ENCODE results near the gene GRAMD2B. TPM values are rescaled to one million over a fixed set of nuclear protein-coding genes. Genes with fewer than 3 reads are reported as not detected.

GRAMD2B gene
- total RNA-seq, 1 donor from 2014 or later, result 11.0 TPM

DNA sequence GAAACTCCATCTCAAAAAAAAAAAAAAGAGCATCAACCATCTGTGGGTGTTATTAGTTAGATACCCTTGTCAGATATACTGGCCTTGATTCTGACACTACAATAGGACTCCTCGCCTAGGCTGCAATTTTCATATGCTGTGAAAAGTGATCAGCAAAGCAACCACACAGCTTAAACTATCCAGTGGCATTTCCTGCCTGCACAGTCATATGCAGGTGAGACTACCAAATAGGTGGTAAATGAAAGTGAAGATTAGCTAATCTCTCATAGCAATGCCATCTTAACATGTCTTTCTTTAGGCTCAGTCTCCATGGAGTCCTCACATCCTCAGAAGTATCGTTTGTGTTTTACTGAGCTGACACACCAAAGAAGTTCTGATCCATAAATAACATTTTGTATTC is 40.8 kb downstream of the GRAMD2B start:
- no peak overlapping the region for H3K4me3 Mint-ChIP-seq
- Histone ChIP-seq H3K36me3 (no peaks in the 10 kb centered on the region), H3F3A (ENCODE audit: low read depth) (no peaks in the 10 kb centered on the region), H3K4me1 (peaks cover 14% of the 10 kb centered on the region), H3K4me3 (no peak overlapping the region), H3K9ac (no peak overlapping the region), H4K20me1 (ENCODE audit: low read depth) (no peaks in the 10 kb centered on the region), H3K27me3 (no peaks in the 10 kb centered on the region), H3K27ac (no peak overlapping the region), H3K9me3 (ENCODE audit: low read depth) (no peaks in the 10 kb centered on the region), H3K79me2 (ENCODE audit: low read depth) (no peaks in the 10 kb centered on the region), H2AFZ (replicated peaks) (no peak overlapping the region), H3K4me2 (no peak overlapping the region)
- peaks cover 9% of the 10 kb centered on the region for H3K4me1 Mint-ChIP-seq
- TF ChIP-seq, protein P1, sequence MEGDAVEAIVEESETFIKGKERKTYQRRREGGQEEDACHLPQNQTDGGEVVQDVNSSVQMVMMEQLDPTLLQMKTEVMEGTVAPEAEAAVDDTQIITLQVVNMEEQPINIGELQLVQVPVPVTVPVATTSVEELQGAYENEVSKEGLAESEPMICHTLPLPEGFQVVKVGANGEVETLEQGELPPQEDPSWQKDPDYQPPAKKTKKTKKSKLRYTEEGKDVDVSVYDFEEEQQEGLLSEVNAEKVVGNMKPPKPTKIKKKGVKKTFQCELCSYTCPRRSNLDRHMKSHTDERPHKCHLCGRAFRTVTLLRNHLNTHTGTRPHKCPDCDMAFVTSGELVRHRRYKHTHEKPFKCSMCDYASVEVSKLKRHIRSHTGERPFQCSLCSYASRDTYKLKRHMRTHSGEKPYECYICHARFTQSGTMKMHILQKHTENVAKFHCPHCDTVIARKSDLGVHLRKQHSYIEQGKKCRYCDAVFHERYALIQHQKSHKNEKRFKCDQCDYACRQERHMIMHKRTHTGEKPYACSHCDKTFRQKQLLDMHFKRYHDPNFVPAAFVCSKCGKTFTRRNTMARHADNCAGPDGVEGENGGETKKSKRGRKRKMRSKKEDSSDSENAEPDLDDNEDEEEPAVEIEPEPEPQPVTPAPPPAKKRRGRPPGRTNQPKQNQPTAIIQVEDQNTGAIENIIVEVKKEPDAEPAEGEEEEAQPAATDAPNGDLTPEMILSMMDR (IDR thresholded peaks at IDR 0.05), result no peak
- TF ChIP-seq EZH2 (IDR thresholded peaks at IDR 0.05), result no peak
- no peak for TF ChIP-seq EZH2phosphoT487 (IDR thresholded peaks at IDR 0.05)
- H3K27ac Mint-ChIP-seq, result no peak overlapping the region
- H3K36me3 Mint-ChIP-seq, result peaks cover 8% of the 10 kb centered on the region
- no peak for DNase-seq (ENCODE audit: low spot score)
- H3K9me3 Mint-ChIP-seq, result no peaks in the 10 kb centered on the region
- H3K27me3 Mint-ChIP-seq (ENCODE audit: insufficient read depth, low read depth), result peaks cover 2% of the 10 kb centered on the region

DNA sequence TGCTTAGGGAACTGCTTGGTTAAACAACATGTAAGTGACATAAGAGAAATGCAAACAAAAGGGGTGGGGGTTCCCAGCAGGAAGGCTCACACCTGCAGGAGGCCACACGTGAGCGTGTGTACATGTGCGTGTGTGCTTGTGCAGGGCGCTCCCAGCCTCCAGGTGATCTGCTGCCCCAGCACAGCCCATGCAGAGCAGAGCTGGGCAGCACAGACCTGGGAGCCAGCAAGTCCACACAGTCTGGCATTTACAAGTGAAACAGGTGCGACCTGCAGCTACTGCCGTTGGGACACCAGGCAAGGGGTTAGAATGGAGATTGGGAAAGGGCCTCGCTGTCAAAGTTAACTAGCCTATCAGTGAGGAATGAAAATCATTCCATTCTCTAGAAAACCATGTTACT is 41.8 kb downstream of the GRAMD2B start:
- H3K4me1 Mint-ChIP-seq, result peaks cover 9% of the 10 kb centered on the region
- H3K36me3 ChIP-seq, result no peaks in the 10 kb centered on the region
- H3K27ac Mint-ChIP-seq, result no peak overlapping the region

DNA sequence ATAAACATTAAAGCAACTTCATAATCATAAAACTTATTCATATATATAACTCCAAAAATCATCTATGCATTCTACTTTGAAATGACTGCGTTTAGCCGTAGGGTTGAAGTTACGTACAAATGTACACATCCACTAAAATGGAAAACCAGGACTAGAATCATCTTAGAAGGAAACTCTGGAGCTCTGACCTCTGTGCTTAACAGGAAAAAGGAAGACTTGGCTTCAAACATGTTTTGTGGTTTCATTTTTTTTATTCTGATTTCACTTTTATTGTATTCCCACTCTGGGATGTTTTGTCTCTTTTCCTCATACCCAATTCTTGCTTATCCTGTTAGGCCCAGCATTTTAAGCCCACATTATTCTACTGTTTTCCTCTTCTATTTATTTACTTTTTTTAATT is 44.9 kb downstream of the GRAMD2B start:
- Mint-ChIP-seq H3K27ac (no peak overlapping the region), H3K4me3 (no peak overlapping the region), H3K9me3 (no peaks in the 10 kb centered on the region), H3K36me3 (peaks cover 8% of the 10 kb centered on the region), H3K4me1 (peaks cover 11% of the 10 kb centered on the region), H3K27me3 (ENCODE audit: insufficient read depth, low read depth) (peaks cover 2% of the 10 kb centered on the region)
- peaks cover 14% of the 10 kb centered on the region for H3K4me1 ChIP-seq
- no peaks in the 10 kb centered on the region for H3F3A ChIP-seq (ENCODE audit: low read depth)
- DNase-seq (ENCODE audit: low spot score), result no peak
- no peak overlapping the region for H3K9ac ChIP-seq
- H2AFZ ChIP-seq (replicated peaks), result no peak overlapping the region
- no peaks in the 10 kb centered on the region for H3K36me3 ChIP-seq
- H3K27ac ChIP-seq, result no peak overlapping the region
- TF ChIP-seq, protein P1 (IDR thresholded peaks at IDR 0.05), result no peak
- no peak for TF ChIP-seq EZH2phosphoT487 (IDR thresholded peaks at IDR 0.05)
- no peak for TF ChIP-seq EZH2 (IDR thresholded peaks at IDR 0.05)
- H3K4me3 ChIP-seq, result no peak overlapping the region
- H3K79me2 ChIP-seq (ENCODE audit: low read depth), result no peaks in the 10 kb centered on the region
- no peaks in the 10 kb centered on the region for H3K9me3 ChIP-seq (ENCODE audit: low read depth)
- no peaks in the 10 kb centered on the region for H4K20me1 ChIP-seq (ENCODE audit: low read depth)
- no peaks in the 10 kb centered on the region for H3K27me3 ChIP-seq
- no peak overlapping the region for H3K4me2 ChIP-seq

More for the DNA sequence above, 41.8 kb downstream of the GRAMD2B start:
- Histone ChIP-seq H3K9me3 (ENCODE audit: low read depth) (no peaks in the 10 kb centered on the region), H3K27ac (no peak overlapping the region), H3K79me2 (ENCODE audit: low read depth) (no peaks in the 10 kb centered on the region), H3K4me3 (no peak overlapping the region), H3K9ac (no peak overlapping the region), H2AFZ (replicated peaks) (no peak overlapping the region), H4K20me1 (ENCODE audit: low read depth) (no peaks in the 10 kb centered on the region), H3K27me3 (no peaks in the 10 kb centered on the region), H3K4me1 (peaks cover 14% of the 10 kb centered on the region), H3F3A (ENCODE audit: low read depth) (no peaks in the 10 kb centered on the region), H3K4me2 (peak overlapping the region; percentile 7)
- DNase-seq (ENCODE audit: low spot score), result no peak
- no peak overlapping the region for H3K4me3 Mint-ChIP-seq
- H3K27me3 Mint-ChIP-seq (ENCODE audit: insufficient read depth, low read depth), result peaks cover 2% of the 10 kb centered on the region
- TF ChIP-seq, protein P1 (IDR thresholded peaks at IDR 0.05), result no peak
- TF ChIP-seq EZH2 (IDR thresholded peaks at IDR 0.05) (no peak), EZH2phosphoT487 (IDR thresholded peaks at IDR 0.05) (no peak)
- peaks cover 8% of the 10 kb centered on the region for H3K36me3 Mint-ChIP-seq
- H3K9me3 Mint-ChIP-seq, result no peaks in the 10 kb centered on the region
